ENCODE measurements around the gene CADM1.

CADM1 gene

DNA sequence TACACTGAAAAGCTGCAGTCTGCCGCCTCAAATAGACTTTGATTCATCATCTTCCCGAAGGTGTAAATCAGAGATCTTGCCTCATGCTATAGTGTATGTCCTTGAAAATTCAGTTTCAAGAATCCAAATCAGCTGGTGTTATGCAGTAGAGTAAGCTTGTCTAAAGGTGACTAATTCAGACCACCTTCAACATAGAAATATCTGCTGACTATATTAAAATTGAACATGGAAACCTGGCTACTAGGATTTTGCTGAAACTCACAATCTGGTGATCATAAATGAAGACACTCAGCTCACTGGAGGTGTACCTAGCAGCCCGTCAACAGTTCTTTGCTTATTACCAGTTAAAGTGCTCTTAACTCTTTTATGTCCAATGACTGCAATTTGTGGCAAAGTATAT lies 266.6 kb downstream of the CADM1 start:
- DNase-seq, result no peak

DNA sequence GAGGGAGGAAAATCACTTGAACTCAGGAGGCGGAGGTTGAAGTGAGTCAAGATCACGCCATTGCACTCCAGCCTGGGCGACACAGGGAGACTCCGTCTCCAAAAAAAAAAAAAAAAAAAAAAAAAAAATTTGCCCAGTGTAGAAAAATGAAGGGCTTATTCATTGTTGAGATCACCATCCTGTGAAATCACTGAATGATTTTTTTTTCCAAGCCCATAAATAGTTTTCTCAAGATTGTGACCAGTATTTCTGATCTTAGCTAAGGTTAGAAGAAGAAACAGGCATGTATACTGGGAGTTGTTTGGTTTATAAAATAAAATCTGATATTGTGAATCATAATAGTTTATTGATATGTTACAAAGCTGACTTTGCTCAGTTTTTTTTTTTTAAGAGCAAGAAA lies 269.4 kb downstream of the CADM1 start:
- no peak for DNase-seq

DNA sequence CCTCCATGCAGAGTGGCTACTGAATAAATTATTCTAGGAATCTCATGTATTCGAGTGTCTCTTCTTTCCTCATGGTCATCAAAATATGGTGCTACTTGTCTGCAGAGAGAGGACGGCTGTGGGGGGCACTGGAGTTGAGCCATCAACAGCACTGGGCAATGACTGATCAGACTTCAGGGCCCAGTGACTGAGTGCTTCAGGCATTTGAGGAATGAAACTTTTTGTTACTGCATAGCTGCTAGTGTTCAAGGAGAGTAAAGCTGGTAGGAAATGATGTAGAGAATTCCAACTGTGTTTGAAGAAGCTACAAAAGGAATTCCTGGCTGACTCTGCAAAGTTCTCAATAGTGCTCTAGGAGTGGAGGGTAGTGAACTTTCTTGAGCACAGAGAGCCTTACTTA lies 277.7 kb downstream of the CADM1 start:
- DNase-seq, result no peak

DNA sequence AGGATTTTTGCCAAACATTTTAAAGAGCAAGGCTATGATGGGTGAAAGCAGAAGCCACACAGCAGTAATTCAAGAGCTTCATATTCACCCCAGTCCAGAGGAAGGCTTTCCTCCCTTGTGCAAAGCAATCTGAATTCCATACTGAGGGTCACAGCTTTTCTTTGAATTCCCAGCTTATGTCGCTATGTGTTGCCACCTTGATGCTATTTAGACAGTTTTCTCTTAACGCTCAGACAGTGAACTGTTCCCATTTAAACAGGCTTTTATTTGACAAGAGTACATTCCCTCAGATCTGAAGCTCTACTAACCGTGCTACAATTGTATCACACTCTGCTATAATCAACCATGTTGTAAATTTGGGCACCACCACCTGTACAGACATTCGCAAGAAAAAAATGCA lies 279.7 kb downstream of the CADM1 start:
- no peak for DNase-seq

DNA sequence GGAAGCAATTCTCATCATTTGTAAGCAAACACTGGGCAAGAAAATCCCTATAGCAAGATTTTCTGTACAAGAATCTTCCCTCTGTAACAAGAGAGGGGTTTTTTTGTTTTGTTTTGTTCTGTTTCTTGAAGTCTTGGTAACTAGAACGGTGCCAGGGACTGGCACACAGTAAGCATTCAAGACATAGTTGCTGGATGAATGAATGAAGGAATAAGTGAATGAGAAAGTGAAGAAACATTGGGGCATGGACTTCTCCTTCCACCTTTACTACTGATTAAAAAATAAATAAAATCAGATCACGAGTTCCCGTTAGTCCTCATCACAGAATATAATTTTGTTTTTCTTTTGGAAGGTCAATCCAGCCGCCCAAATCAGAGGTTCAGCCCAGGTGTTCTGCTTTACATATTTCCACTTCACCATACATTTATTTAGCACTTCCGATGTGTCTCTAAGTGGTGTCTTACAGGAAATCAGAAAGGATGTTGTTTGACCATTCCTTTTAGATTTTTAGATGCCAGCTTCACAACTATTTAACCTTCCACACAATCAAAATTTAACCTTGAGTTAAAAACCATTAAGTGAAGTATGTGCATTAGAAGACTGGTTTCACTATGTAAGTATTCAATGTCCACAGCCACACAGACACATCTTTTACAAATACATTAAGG lies 281.2 kb downstream of the CADM1 start:
- no peak for DNase-seq

DNA sequence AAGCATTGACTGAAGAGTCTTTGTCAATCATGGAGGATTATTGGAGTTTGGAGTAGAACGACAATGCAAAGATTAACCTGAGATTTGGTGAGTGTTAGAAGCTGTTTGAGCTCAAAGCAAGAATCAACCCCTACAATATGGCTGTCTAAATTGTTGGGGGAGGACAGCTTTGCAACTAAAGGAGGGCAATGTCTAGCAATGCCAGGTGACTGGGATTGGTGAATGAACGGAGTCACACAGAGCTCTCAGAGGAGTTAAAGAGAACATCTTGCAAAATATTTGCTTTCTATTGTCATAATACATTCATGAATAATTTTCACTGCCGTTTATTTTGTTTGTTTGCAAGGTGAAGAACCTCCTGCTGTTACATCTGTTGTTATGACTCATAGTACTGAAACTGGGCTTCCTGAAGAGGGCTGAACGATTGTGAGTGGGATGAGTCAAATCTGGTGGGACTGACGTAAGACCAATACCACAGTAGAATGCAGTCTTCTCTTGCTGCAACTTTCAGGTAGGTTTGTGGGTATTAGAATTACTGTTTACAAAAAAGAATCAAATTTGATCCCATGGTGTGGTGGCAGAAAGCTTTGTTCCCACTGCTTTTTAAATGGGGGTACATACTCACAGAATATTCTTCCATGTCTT lies 281.9 kb downstream of the CADM1 start:
- DNase-seq, result peak; percentile 7

DNA sequence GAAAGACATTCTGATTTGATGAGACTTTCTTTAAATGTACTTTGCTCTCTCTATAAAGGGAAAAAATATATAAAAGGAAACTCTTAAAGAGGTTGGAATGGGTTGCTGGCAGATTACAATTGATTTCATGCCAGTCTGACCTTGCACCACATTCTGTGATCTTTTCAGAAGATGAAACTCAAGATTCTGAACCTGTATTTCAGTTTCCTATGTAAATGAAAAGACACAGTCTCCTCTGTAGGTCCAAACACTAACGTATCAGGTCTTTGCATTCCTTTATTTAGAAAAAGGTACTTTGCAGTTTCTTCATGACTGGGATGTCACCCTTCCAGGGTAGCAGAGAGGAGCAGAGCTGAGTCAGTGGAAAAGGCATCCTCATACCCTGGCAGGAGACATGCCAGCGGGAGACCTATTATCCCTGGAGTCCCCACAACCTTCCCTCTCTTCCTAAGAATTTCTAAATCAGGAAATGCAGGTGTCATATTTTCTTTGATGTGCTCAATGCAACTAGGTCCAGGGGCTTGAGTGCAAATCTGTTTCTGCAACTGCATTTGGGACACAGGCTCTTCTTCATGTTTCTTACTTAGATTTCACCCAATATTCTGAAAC lies 282.6 kb downstream of the CADM1 start:
- no peak for DNase-seq

DNA sequence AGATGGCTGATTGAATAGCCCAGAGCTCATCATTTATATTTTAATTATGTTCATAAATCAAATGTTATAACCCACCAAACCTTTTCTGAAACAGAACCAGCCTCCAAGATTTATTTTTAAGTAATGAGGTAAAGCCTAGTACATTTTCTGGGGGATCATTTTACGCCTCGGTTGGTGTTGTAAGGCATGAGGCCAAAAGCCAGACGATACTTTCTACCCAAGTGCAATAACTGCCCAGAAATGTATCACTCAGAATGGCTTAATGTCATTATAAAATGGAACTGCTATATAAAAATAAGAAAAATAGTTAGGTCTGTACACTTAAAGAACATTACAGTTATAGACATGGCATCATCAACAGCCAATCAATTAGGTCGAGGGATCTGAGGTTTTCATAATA lies 283.3 kb downstream of the CADM1 start:
- DNase-seq, result no peak

DNA sequence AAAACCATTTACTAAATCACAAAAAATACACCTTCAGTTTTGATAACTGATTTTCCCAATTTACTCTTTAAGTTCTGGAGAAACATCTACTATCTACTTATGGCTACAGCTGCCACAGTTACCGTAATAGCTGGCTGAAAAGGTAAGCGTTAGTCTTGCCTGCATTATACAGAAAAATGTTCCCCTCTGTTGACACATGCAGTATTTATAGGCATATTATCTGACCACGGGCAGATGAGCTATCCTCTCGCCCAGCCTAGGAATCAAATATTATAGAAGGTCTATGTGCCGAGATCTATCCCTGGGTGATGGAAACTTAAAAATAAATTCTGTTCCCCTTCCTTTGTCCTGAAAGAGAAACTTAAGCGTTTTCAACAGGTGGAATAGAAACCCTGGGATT lies 283.8 kb downstream of the CADM1 start:
- no peak for DNase-seq

DNA sequence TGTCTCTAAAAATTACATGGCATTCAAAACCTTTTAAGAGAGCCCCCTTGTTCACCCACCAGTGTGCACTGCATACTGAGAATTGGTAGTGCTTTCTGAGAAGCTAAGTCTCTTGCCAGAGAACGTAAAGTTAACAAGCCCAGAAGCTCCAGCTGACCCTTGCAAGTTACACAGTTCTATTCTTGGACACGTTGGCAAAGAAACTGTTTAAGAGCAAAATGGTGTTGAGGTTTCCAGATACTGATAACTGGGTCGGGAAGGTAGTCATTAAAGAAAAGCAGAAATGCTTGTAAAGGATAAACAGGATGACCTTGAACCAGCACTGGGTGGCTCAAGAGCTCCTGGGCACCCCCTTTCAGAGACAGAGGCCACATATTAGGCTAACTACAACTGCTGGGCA lies 284.8 kb downstream of the CADM1 start:
- DNase-seq, result no peak

DNA sequence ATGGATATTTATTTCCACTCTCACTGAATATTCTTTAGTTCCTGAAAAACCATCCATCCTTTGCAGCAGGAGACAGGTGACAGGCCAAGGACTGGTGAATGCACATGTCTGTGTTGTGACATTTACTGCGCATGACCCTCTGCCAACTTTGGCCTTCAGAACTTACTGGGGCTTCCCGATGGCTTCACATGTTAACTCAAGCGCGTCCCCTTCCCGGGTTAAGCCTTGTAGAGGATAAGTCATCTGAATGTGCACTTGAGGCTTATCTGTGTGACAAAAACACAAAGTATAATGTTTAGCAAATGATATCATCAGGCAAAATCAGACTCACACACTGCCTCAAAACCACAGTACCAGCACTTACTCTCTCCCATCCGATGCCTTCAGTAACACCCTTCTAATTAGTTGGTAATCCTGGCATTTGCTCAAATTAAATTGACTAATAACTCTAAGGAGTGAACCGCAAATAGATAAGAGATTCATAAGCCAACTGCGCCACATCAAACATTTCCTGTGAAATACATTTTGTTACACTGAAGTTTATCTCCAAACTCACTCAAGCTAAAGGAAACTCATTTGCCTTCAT lies 286.4 kb downstream of the CADM1 start:
- peak; percentile 20 for DNase-seq

DNA sequence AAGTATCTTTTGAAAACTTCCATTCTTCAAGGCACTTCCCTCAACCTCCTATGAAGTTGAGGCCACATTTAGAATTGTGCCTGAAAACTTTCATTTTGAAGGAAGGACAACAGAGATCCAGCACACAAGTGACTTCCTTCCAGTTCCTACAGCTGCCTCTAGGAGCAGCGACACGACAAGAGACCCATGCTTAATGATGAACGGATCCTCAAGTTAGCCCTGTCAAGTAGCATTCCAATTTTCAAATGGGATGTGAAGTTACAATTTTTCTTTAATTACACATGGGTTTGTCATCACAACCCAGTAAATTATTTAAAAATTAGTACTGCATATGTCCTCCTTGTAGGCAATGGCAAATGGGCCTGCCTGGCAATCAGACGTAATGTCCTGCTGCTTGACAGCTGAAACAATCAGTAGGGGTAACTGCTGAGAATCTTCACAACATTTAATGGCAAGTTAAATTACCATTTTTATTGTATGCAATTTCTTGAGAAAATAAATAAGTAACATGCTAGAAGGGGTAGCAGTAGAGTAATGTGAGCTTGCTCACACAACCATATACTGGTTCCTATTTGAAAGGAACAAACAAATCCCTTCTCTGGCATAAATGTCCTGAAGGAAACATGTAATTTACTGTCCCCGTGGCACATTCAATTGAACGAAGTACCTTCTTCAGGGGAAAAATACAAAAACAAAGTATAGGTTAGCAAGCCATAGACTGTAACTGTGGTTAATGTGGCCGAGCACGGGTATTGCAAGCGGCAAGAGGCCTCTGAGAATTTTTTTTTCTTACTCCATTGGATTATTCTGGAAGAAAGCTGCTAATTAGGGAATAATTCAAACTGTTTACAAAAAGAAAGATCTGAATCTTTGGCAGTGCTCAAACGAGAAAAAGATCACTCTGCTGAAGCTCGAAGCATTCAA lies 288.3 kb downstream of the CADM1 start:
- no peak for DNase-seq

DNA sequence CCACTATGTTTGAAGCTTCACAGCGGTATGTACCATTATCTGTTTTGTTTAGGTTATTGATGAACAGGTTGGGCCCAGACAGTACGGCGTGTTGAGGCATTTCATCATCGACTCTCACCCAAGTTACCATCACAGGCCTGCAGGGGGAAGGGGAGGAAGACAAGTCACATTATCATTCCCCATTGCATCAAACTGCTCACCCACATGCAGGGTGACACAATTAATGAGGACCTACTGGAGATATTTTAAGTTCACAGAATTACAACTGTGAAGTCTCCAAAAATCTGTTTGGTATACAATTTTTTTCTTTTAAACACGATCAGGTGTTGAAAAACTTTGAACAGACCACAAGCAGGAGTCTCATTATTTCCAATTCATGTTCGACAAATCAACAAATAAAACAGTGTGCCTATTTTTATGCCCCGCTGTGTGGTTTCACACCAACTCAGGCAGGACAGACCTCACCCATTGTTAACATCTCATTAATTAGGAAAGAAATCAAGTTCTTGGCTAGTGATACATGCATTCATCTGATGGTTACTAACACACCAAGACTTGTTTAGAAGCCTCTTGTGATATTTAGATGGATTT lies 289.5 kb downstream of the CADM1 start:
- DNase-seq, result no peak

DNA sequence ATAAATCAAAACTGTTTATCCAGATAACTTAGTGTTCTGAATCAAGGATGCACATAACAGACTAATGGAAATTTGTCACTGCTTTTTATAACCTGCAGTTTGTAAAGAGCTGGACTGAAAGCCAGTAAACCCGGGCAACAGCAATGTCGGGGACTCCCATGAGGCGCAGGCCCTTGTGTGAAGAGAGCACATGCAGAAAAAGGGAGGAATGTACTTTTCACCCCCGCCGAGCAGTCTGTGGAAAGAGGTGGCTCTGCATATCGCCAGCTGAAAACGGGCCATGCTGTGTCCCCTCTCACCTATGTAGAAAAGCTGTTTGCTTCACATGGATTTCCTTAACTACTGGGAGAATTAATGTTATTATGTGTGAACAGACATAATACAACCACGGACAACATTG lies 291.2 kb downstream of the CADM1 start:
- no peak for DNase-seq

DNA sequence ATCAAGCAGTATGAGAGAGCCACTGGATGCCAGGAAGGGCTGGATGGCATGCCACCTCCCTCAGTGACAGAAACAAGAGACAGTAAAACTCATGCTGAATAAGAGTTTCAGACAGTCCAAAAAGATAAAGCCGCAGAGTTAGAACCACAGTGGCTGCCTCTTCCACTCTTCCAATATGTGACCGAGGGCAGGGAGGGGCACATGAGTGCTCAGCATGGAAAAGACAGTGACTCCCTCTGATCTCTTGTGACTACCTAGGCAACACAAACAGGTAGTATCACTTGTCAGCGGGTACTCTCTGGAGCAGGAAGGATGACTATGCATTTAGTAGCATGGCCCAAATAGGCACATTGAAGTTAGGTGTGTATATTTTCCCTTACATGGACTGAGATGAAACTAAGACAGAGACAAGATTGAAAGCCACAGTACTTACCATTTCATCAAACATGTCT lies 295.4 kb downstream of the CADM1 start:
- DNase-seq, result no peak

DNA sequence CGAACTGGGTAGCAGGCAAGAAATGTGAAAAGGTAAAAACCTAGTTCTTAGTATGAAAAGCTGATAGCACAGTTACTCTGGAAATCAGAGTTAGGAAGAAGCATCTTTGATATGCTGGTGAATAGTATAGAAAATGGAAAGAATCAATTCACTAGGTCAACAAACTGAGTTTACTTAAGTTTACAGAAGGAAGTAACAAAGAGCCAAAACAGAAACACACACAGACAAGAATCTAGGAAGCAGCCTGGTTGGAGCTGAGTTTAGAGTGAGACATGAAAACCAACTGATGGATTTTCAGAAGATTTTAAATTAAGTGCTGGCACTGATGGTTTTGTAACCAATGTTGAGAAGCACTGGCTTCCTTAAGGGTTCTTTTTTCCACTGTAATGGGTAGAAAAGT lies 296.3 kb downstream of the CADM1 start:
- DNase-seq, result no peak

DNA sequence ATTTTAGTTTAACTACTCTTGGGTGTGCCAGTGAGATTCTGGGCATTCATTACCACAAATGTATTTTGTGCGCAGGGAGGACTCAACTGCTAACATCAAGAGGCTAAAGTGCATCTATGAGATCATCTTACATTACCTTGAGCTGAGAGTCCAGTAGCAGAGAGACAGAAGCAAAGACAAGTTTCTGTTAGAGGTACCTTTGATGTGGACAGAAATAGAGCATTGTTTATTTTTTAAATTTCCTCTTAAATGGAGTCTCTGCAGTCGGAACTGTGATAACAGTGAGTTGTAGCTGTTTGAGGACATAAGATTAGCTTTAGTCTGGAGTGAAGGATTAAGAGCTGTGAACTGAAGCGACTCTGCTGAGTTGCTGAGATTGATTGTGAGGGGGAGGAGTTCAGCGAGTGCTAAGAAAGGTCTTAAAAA lies 297.0 kb downstream of the CADM1 start:
- DNase-seq, result no peak

DNA sequence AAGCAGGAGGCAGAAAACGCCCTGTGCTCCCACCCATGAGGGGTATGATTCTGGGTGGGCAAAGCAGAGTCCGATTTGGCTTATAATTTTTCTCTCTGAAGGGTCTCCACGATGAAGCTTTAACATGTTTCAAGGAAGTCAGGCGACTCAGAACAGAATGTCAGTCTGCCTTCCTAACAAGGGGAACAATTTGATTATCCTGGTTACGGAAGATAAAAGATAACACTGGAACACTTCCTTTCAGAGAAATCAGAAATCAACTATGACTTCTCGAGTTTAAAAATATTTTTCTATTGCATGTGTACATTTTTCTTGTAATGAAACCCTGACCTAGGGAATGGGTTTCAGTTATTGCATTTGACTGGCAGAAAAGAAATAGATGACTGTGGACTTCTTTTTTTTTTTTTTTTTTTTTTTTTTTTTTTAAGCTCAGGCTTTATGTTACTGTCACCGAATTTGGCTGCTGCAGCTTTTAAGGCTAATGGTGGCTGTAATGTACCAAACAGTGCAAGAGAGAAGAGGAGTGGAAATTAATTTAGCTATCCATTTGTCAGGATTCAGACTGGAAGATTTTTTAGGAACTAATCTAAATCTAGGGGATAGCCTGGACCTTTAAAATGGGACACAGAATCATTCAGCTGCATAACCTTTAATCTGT lies 297.7 kb downstream of the CADM1 start:
- no peak for DNase-seq

DNA sequence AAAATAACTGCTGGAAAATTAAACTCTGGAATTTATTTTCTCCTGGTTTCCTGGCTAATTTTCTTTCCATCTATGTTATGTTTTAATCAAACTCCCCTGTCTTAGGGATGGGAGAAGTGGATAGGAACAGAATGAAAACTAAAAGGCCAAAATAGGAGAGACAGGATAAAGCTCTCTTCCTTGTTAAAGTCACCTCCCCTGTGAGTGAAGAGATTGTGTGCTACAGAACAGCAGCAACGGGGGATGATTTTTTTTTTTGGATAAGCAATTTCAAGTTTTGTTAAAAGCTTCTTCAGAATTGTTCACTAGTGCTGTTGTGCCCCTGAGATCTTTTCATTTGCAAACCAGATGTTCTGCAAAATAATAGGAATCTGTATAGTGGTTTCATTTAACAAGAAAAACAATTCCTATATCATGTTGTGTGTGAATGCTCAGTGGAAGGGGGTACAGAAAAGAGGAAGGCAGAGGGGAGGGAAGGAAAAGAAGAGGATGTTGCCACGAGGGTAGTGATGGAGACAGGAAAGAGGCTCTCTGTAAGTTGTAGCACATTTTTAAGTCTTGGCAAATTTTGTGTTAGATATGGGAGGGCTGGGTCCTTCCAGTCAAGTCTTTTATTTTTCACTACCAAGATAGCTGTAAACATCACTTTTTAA lies 301.2 kb downstream of the CADM1 start:
- DNase-seq, result no peak

DNA sequence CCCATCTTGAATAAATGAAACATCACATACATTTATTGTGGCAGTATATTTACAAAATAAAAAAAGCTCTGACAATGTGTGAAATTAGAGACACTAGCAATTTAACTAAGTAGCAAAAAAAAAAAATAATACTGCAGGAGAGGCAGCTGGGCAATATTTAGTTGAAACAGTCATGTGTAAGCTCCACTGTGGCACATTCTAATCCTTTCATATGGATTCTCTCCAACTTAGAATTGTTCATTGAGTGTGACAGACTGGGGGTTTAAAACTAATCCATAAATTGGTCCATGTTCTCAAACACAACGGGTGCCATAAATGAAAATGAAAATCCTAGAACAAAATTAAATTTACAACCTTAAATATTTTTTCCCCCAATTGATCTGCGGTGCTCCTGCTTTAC lies 302.1 kb downstream of the CADM1 start:
- no peak for DNase-seq

DNA sequence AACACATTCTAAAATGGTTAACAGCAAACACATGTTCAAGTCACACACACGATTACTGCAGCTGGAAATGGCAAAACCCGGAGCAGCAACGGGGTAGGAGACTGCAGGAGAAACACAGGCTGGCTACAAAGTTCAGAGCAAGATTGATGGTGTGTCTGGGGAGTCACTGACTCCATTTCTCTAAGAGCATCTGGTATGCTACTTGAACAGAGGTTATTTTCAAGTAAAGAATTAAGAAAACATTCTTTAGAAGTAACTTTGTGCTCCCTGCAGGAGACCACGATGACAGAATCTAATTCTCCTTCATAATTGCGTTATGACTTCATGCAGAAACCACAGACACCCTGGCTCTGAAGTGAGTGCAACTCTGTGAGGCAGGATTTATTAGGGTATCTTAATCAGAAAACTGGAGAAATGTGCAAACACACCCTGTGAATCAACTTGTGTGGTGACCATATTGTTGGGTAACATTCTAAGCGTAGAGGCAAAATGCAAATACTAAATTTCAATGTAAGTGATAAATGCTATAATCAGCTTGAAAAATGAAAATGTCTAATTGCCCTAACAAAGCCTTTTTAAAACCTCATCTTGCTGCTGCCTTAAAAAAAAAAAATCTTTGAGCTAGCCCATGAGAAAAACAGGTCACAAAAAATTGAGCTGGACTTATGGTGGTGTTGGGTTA lies 303.0 kb downstream of the CADM1 start:
- DNase-seq, result no peak
